H1 (cell line): ENCODE data around the gene NCK2.

Experiments used
- ATF3 ChIP-seq: IDR thresholded peaks from 2 replicates; pipeline ENCODE4 v1.6.1; 2011; ENCODE audit warnings: low read depth, mild to moderate bottlenecking, low read length; ENCODE audit not compliant: insufficient read depth
- CHD7 ChIP-seq: fragments of 300-600 bp; sonication (generic); IDR thresholded peaks from 2 replicates; pipeline ENCODE4 v1.7.1; 2012; ENCODE audit warnings: low read length, moderate library complexity, mild to moderate bottlenecking, inconsistent platforms; ENCODE audit not compliant: insufficient replicate concordance
- CTCF ChIP-seq, 3 experiments: IDR thresholded peaks; 1 replicate in 2 of 3; 2 replicates in 1 of 3; pipeline versions ENCODE4 v1.5.1 to v1.6.1; 2011; ENCODE audit warnings: low read length in 3 of 3, mild to moderate bottlenecking in 3 of 3, inconsistent platforms in 2 of 3, low read depth in 1 of 3, moderate library complexity in 1 of 3; ENCODE audit not compliant: insufficient read depth in 1 of 3; ENCODE audit errors: control extremely low read depth in 1 of 3
- EZH2 ChIP-seq: fragments of 200-600 bp; sonication (generic); IDR thresholded peaks from 2 replicates; pipeline ENCODE4 v1.7.1; 2012; ENCODE audit warnings: low read depth, mild to moderate bottlenecking, moderate library complexity, low read length, inconsistent platforms; ENCODE audit not compliant: severe bottlenecking
- MAFK ChIP-seq: IDR thresholded peaks from 2 replicates; pipeline ENCODE4 v1.6.1; 2012; ENCODE audit warnings: low read depth, mild to moderate bottlenecking, improper control_type of control experiment, low read length
- POLR2A ChIP-seq, 2 experiments: IDR thresholded peaks; 1 replicate in 1 of 2; 2 replicates in 1 of 2; pipeline ENCODE4 v1.6.1; 2011; ENCODE audit warnings: low read depth in 2 of 2, low read length in 2 of 2, mild to moderate bottlenecking in 2 of 2; ENCODE audit errors: control extremely low read depth in 1 of 2
- RBBP5 ChIP-seq: IDR thresholded peaks from 2 replicates; pipeline ENCODE4 v1.7.1; 2012; ENCODE audit warnings: low read depth, mild to moderate bottlenecking, inconsistent platforms, low read length, moderate library complexity, borderline replicate concordance
- SP1 ChIP-seq: IDR thresholded peaks from 2 replicates; pipeline ENCODE4 v1.6.1; 2011; ENCODE audit warnings: low read depth, low read length

- TF ChIP-seq CTCF (IDR thresholded peaks at IDR 0.05; ENCODE audit: control extremely low read depth in 1 of 3, insufficient read depth in 1 of 3, low read depth in 1 of 3, low read length in 3 of 3) = no peak
- no peak for TF ChIP-seq CHD7
- TF ChIP-seq MAFK = no peak
- no peak for TF ChIP-seq ATF3
- no peak for TF ChIP-seq SP1
- TF ChIP-seq POLR2A (IDR thresholded peaks at IDR 0.05; ENCODE audit: control extremely low read depth in 1 of 2, low read depth in 2 of 2, low read length in 2 of 2) = no peak
- TF ChIP-seq EZH2 = no peak
- no peak for TF ChIP-seq RBBP5
These were observed 91.6 kb downstream of the NCK2 start for GRCh38 chr2:105836341-105836740.
